ENCODE data around the gene ZNF438.

DNA sequence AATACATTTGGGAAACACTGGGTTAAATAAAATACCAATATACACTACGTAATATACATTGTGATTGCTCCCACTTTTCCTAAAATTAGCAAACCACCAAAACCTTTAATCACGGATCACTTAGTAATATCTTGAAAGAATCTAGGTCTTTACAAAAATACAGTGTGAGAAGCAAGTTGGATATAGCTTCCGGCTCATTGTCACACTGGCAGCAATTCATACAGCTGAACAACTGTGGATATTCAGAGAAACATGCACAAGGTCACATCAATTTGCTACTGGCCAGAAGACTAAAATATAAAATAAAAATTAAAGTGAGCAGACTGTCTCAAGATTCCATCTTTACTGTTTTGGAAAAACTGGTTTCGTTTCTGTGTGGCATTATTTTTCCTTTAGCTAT lies 69.1 kb downstream of the ZNF438 start:
- TF ChIP-seq ZNF70 (CRISPR knock-in tag; IDR thresholded peaks at IDR 0.05): no peak
- TF ChIP-seq BACH2 (CRISPR knock-in tag; IDR thresholded peaks at IDR 0.05; ENCODE audit: borderline replicate concordance): no peak
- TF ChIP-seq ARNTL (CRISPR knock-in tag; IDR thresholded peaks at IDR 0.05; ENCODE audit: borderline replicate concordance, low read depth): no peak
- TF ChIP-seq, protein P1, sequence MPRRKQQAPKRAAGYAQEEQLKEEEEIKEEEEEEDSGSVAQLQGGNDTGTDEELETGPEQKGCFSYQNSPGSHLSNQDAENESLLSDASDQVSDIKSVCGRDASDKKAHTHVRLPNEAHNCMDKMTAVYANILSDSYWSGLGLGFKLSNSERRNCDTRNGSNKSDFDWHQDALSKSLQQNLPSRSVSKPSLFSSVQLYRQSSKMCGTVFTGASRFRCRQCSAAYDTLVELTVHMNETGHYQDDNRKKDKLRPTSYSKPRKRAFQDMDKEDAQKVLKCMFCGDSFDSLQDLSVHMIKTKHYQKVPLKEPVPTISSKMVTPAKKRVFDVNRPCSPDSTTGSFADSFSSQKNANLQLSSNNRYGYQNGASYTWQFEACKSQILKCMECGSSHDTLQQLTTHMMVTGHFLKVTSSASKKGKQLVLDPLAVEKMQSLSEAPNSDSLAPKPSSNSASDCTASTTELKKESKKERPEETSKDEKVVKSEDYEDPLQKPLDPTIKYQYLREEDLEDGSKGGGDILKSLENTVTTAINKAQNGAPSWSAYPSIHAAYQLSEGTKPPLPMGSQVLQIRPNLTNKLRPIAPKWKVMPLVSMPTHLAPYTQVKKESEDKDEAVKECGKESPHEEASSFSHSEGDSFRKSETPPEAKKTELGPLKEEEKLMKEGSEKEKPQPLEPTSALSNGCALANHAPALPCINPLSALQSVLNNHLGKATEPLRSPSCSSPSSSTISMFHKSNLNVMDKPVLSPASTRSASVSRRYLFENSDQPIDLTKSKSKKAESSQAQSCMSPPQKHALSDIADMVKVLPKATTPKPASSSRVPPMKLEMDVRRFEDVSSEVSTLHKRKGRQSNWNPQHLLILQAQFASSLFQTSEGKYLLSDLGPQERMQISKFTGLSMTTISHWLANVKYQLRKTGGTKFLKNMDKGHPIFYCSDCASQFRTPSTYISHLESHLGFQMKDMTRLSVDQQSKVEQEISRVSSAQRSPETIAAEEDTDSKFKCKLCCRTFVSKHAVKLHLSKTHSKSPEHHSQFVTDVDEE (CRISPR knock-in tag; IDR thresholded peaks at IDR 0.05): no peak
- TF ChIP-seq, protein P2, sequence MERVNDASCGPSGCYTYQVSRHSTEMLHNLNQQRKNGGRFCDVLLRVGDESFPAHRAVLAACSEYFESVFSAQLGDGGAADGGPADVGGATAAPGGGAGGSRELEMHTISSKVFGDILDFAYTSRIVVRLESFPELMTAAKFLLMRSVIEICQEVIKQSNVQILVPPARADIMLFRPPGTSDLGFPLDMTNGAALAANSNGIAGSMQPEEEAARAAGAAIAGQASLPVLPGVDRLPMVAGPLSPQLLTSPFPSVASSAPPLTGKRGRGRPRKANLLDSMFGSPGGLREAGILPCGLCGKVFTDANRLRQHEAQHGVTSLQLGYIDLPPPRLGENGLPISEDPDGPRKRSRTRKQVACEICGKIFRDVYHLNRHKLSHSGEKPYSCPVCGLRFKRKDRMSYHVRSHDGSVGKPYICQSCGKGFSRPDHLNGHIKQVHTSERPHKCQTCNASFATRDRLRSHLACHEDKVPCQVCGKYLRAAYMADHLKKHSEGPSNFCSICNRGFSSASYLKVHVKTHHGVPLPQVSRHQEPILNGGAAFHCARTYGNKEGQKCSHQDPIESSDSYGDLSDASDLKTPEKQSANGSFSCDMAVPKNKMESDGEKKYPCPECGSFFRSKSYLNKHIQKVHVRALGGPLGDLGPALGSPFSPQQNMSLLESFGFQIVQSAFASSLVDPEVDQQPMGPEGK (CRISPR knock-in tag; IDR thresholded peaks at IDR 0.05; ENCODE audit: borderline replicate concordance): no peak
- no peak for TF ChIP-seq RARB (CRISPR knock-in tag; IDR thresholded peaks at IDR 0.05)
- no peak for TF ChIP-seq TOX (CRISPR knock-in tag; IDR thresholded peaks at IDR 0.05; ENCODE audit: borderline replicate concordance)
- no peak for TF ChIP-seq OSR1 (CRISPR knock-in tag; IDR thresholded peaks at IDR 0.05)
- TF ChIP-seq ZNF8 (CRISPR knock-in tag; IDR thresholded peaks at IDR 0.05): no peak

All from SK-N-SH treated with all-trans-retinoic acid at 6 μM for 48 hours (cell line).